Small intestine (tissue), 7 donors: ENCODE measurements around the gene SMTNL1. TPM values are rescaled to one million over a fixed set of nuclear protein-coding genes. Genes with fewer than 3 reads are reported as not detected.

Experiments
- DNase-seq, 2 donors: peaks; one replicate each; pipeline versions ENCODE4 v3.0.0 to v3.0.0-alpha.2; 2013
- FAIRE-seq: peaks from 2 replicates; lab custom pipeline; 2012; peaks lifted over from hg19 to GRCh38; lab: Jason Lieb, UNC
- H3K27ac ChIP-seq, 3 donors: one replicate each; pipeline ENCODE4 v1.5.1; 2013; ENCODE audit warnings: low read length in 2 of 3, mild to moderate bottlenecking in 2 of 3, control low read depth in 1 of 3, inconsistent platforms in 1 of 3, low read depth in 1 of 3, moderate library complexity in 1 of 3
- H3K27me3 ChIP-seq, 3 donors: one replicate each; pipeline ENCODE4 v1.6.1; 2013; ENCODE audit warnings: low read length in 3 of 3, inconsistent platforms in 1 of 3; ENCODE audit not compliant: control insufficient read depth in 3 of 3, insufficient read depth in 3 of 3
- H3K36me3 ChIP-seq, 3 donors: one replicate each; pipeline ENCODE4 v1.6.1; 2013; ENCODE audit warnings: low read length in 3 of 3, inconsistent platforms in 1 of 3, low read depth in 1 of 3, mild to moderate bottlenecking in 1 of 3, moderate library complexity in 1 of 3; ENCODE audit not compliant: control insufficient read depth in 3 of 3, insufficient read depth in 2 of 3
- H3K4me1 ChIP-seq, 3 donors: one replicate each; pipeline ENCODE4 v1.6.1; 2013; ENCODE audit warnings: low read length in 2 of 3, inconsistent platforms in 1 of 3, low read depth in 1 of 3, mild to moderate bottlenecking in 1 of 3, moderate library complexity in 1 of 3; ENCODE audit not compliant: control insufficient read depth in 3 of 3, insufficient read depth in 2 of 3
- H3K4me3 ChIP-seq, 3 donors: one replicate each; pipeline ENCODE4 v1.5.1; 2013; ENCODE audit warnings: low read length in 3 of 3, control low read depth in 1 of 3, inconsistent platforms in 1 of 3, low read depth in 1 of 3, mild to moderate bottlenecking in 1 of 3, moderate library complexity in 1 of 3
- H3K9me3 ChIP-seq, 2 donors: one replicate each; pipeline ENCODE4 v1.6.1; 2013; ENCODE audit warnings: low read depth in 1 of 2, low read length in 1 of 2; ENCODE audit not compliant: control insufficient read depth in 2 of 2, insufficient read depth in 1 of 2
- WGBS, 3 donors: extraction: QIAGEN DNeasy Blood & Tissue Kit; methylation state at CpG; one replicate each; pipeline ENCODE4 v1.1.7; 2013; 5-methylcytosine and 5-hydroxymethylcytosine counted together
- polyA plus RNA-seq, 4 donors: library from polyadenylated mRNA; stranded (reverse) in 3 of 4; unstranded in 1 of 4; fragments of 200-250 nt in 3 of 4; fragments of 120-200 nt in 1 of 4; gene quantifications; one replicate each; pipeline versions ENCODE4 v1.2.1 to v1.2.3, GENCODE V29; 2013
- donor health status: healthy with polysubstance abuse.
- donor health status: control.
- donor health status: control.
- donor health status: Bipolar disorder and iron deficiency.
- donor health status: healthy.

Gene SMTNL1
- polyA plus RNA-seq, 4 donors = 0.58 TPM; not detected in 3

- DNase-seq (no peak), FAIRE-seq (no peak)
- H3K4me3 ChIP-seq = no peak overlapping the region
- H3K9me3 ChIP-seq = no peaks in the 10 kb centered on the region
- 84 to 87% (median 86%) methylated on average over 2 of the region's 2 CpGs for WGBS, 3 donors
- H3K27ac ChIP-seq = no peak overlapping the region
- H3K36me3 ChIP-seq = peaks cover 9 to 75% (median 31%) of the 10 kb centered on the region in 3 donors
- H3K27me3 ChIP-seq = no peaks in the 10 kb centered on the region
- no peaks in the 10 kb centered on the region for H3K4me1 ChIP-seq
Observed at GRCh38 chr11:57555393-57555792, 18.0 kb downstream of the SMTNL1 start.

- H3K9me3 ChIP-seq = no peaks in the 10 kb centered on the region
- no peak overlapping the region for H3K4me3 ChIP-seq
- DNase-seq (no peak), FAIRE-seq (no peak)
- WGBS, 3 donors = 83 to 87% (median 86%) methylated on average over 8 of the region's 8 CpGs
- no peak overlapping the region for H3K27ac ChIP-seq
- no peaks in the 10 kb centered on the region for H3K4me1 ChIP-seq
- peaks cover 4 to 71% (median 26%) of the 10 kb centered on the region in 3 donors for H3K36me3 ChIP-seq
- no peaks in the 10 kb centered on the region for H3K27me3 ChIP-seq
Observed at GRCh38 chr11:57556041-57556440, 18.6 kb downstream of the SMTNL1 start.

- Histone ChIP-seq H3K4me3 (no peak overlapping the region), H3K36me3 (peaks cover 4 to 46% (median 8%) of the 10 kb centered on the region in 3 donors), H3K4me1 (peaks cover 0 to 4% (median 0%) of the 10 kb centered on the region in 3 donors), H3K27ac (no peak overlapping the region), H3K27me3 (no peaks in the 10 kb centered on the region), H3K9me3 (no peaks in the 10 kb centered on the region)
- DNase-seq (no peak), FAIRE-seq (no peak)
- 79 to 86% (median 86%) methylated on average over 4 of the region's 4 CpGs for WGBS, 3 donors
Observed at GRCh38 chr11:57560146-57560545, 22.8 kb downstream of the SMTNL1 start.

- DNase-seq (no peak), FAIRE-seq (no peak)
- Histone ChIP-seq H3K4me1 (peaks cover 2 to 18% (median 6%) of the 10 kb centered on the region in 3 donors), H3K36me3 (peaks cover 2 to 23% (median 4%) of the 10 kb centered on the region in 3 donors), H3K27ac (no peak overlapping the region), H3K9me3 (no peaks in the 10 kb centered on the region), H3K4me3 (no peak overlapping the region), H3K27me3 (no peaks in the 10 kb centered on the region)
- WGBS, 3 donors = 75 to 79% (median 76%) methylated on average over 4 of the region's 4 CpGs
Observed at GRCh38 chr11:57562596-57562995, 25.2 kb downstream of the SMTNL1 start.

- DNase-seq (peak; percentile 89), FAIRE-seq (no peak)
- Histone ChIP-seq H3K4me1 (peaks cover 2 to 18% (median 9%) of the 10 kb centered on the region in 3 donors), H3K27ac (peak overlapping the region; percentile 51 to 86 (median 83)), H3K36me3 (peaks cover 0 to 6% (median 0%) of the 10 kb centered on the region in 3 donors), H3K27me3 (no peaks in the 10 kb centered on the region), H3K4me3 (peak overlapping the region; percentile 74 to 94 (median 84)), H3K9me3 (no peaks in the 10 kb centered on the region)
- 5 to 17% (median 10%) methylated on average over 4 of the region's 4 CpGs for WGBS, 3 donors
Observed at GRCh38 chr11:57566005-57566904, 28.9 kb downstream of the SMTNL1 start.

GRCh38 chr11:57566905-57567514 lies 29.6 kb downstream of the SMTNL1 start:
- Histone ChIP-seq H3K27ac (peak overlapping the region; percentile 51 to 85 (median 83)), H3K4me3 (peak overlapping the region; percentile 74 to 94 (median 84)), H3K4me1 (peaks cover 2 to 18% (median 5%) of the 10 kb centered on the region in 3 donors), H3K27me3 (no peaks in the 10 kb centered on the region), H3K36me3 (peaks cover 0 to 5% (median 0%) of the 10 kb centered on the region in 3 donors), H3K9me3 (no peaks in the 10 kb centered on the region)
- WGBS, 3 donors = 2 to 5% (median 2%) methylated on average over 14 to 15 of the region's 15 CpGs
- DNase-seq (peak; percentile 57 to 59), FAIRE-seq (no peak)

GRCh38 chr11:57567515-57568329 lies 30.3 kb downstream of the SMTNL1 start, which contains the start of gene UBE2L6:
UBE2L6 (minus strand) TSS chr11:57567672; CDS start chr11:57567611, 61 bp downstream.
- DNase-seq (peak; percentile 75 to 78), FAIRE-seq (no peak)
- Histone ChIP-seq H3K9me3 (no peaks in the 10 kb centered on the region), H3K27me3 (no peaks in the 10 kb centered on the region), H3K4me1 (peaks cover 2 to 18% (median 5%) of the 10 kb centered on the region in 3 donors), H3K36me3 (no peaks in the 10 kb centered on the region), H3K4me3 (peak within 1 kb of the TSS; percentile 74 to 94 (median 84)), H3K27ac (peak within 1 kb of the TSS; percentile 69 to 85 (median 83))
- 0 to 1% (median 1%) methylated on average over 69 to 92 of the region's 92 CpGs for WGBS, 3 donors
